Measurements from ENCODE around the gene NTHL1. TPM values are rescaled to one million over a fixed set of nuclear protein-coding genes. Genes with fewer than 3 reads are reported as not detected.

The NTHL1 gene
- total RNA-seq, 1 experiment from 2014 or later, result 52.0 TPM

DNA sequence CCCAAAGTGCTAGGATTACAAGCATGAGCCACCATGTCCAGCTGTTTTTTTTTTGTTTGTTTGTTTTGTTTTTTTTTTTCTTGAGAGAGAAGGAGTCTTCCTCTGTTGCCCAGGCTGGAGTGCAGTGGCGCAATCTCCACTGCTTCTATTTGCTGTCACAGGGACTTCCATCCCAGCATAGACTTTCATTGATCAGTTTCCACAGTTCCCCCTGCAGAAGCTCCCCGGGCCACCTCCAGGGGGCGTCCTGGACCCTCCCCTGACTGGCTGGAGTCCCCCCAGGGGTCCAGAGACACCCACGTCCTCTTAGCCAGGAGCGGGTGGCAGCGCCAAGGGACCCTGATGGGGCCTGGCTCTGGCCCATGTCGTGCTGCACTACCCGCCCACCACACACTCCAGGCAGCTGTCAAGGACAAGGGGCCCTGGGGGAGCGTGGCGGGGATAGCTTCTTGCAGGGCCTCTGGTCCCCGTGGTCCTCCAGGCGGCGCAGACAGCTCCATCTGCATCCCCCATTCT, 31.2 kb downstream of the NTHL1 start:
- Histone ChIP-seq H3K23ac (ENCODE audit: insufficient read length, low read depth, low read length) (no peak overlapping the region), H3K9me3 (ENCODE audit: control insufficient read depth, low read depth, low read length) (no peaks in the 10 kb centered on the region), H3K4me1 (ENCODE audit: insufficient read depth, low read length) (no peaks in the 10 kb centered on the region), H3K4me2 (ENCODE audit: insufficient read depth, insufficient read length, low read length) (no peak overlapping the region), H2BK5ac (ENCODE audit: insufficient read length, low read length) (no peak overlapping the region), H3K27ac (ENCODE audit: insufficient read length, low read depth, low read length) (no peak overlapping the region), H4K8ac (replicated peaks; ENCODE audit: insufficient read length, low read depth, low read length) (no peak overlapping the region), H3K14ac (ENCODE audit: insufficient read depth, low read length) (no peak overlapping the region; the same call in 1 of the 2 replicates), H2BK20ac (ENCODE audit: low read depth, low read length, poor library complexity, severe bottlenecking) (no peak overlapping the region), H4K5ac (ENCODE audit: insufficient read length, low read depth, low read length) (no peak overlapping the region), H3K18ac (ENCODE audit: insufficient read length, low read depth, low read length) (no peak overlapping the region), H2BK15ac (ENCODE audit: low read depth, low read length) (no peak overlapping the region), H2AK5ac (ENCODE audit: insufficient read length, low read length) (no peak overlapping the region), H2AFZ (ENCODE audit: low read length) (no peak overlapping the region), H3T11ph (ENCODE audit: low read length) (no peak overlapping the region), H3K79me2 (ENCODE audit: insufficient read depth, low read length) (no peaks in the 10 kb centered on the region), H3K9ac (ENCODE audit: extremely low read depth, insufficient read length, low read length) (no peak overlapping the region), H3K4ac (ENCODE audit: low read depth, low read length) (no peak overlapping the region), H2BK120ac (ENCODE audit: low read depth, low read length, poor library complexity, severe bottlenecking) (no peak overlapping the region), H3K56ac (ENCODE audit: insufficient read length, low read depth, low read length) (no peak overlapping the region), H3K79me1 (ENCODE audit: insufficient read depth, low read depth, low read length, poor library complexity, severe bottlenecking) (no peaks in the 10 kb centered on the region), H4K91ac (ENCODE audit: insufficient read length, low read depth, low read length) (no peak overlapping the region), H4K20me1 (ENCODE audit: control insufficient read depth, insufficient read depth, insufficient read length) (no peaks in the 10 kb centered on the region), H3K27me3 (ENCODE audit: insufficient read depth, low read length) (peaks cover 13% of the 10 kb centered on the region; the same call in 1 of the 2 replicates), H3K23me2 (ENCODE audit: insufficient read length, low read depth, low read length, poor library complexity, severe bottlenecking) (peaks cover 9% of the 10 kb centered on the region), H2BK12ac (ENCODE audit: insufficient read length, low read depth, low read length) (no peak overlapping the region)
- Mint-ChIP-seq H3K9me3 (peaks cover 0 to under 1% of the 10 kb centered on the region in 2 experiments; a peak in 2 of 5 replicates), H3K4me3 (no peak overlapping the region), H3K4me1 (peaks cover 2% of the 10 kb centered on the region in 2 experiments; a peak in 1 of 4 replicates), H3K27me3 (ENCODE audit: low read depth) (peaks cover 52% of the 10 kb centered on the region), H3K36me3 (ENCODE audit: insufficient read depth in 1 of 3, low read depth in 3 of 3) (peaks cover 0 to 2% (median 0%) of the 10 kb centered on the region in 3 experiments; a peak in 1 of 7 replicates), H3K27ac (no peak overlapping the region)
- peak; percentile 78 for TF ChIP-seq CTCF (conservative IDR thresholded peaks at IDR 0.05)
- WGBS (ENCODE audit: extremely low coverage, insufficient read length, low lambda C conversion rate), result no CpG with 5 or more reads among the region's 13 CpGs
- no peak for DNase-seq
